Measurements from ENCODE around the gene AP5M1.

Gene AP5M1

GRCh38 chr14:57345106-57345505, 76.3 kb downstream of the AP5M1 start:
- ChIA-PET POLR2A (no interaction called here), CTCF (no interaction called here)
- DNase-seq (ENCODE audit: extremely low spot score): no peak
- TF ChIP-seq SP1 (IDR thresholded peaks at IDR 0.05) (no peak), BHLHE40 (IDR thresholded peaks at IDR 0.05; ENCODE audit: borderline replicate concordance) (no peak), FOXK2 (IDR thresholded peaks at IDR 0.05) (no peak), FOXM1 (IDR thresholded peaks at IDR 0.05; ENCODE audit: borderline replicate concordance) (no peak), ARNT (IDR thresholded peaks at IDR 0.05) (no peak), SUZ12 (IDR thresholded peaks at IDR 0.05) (no peak), NFRKB (IDR thresholded peaks at IDR 0.05) (no peak)
- TF ChIP-seq, protein P1, sequence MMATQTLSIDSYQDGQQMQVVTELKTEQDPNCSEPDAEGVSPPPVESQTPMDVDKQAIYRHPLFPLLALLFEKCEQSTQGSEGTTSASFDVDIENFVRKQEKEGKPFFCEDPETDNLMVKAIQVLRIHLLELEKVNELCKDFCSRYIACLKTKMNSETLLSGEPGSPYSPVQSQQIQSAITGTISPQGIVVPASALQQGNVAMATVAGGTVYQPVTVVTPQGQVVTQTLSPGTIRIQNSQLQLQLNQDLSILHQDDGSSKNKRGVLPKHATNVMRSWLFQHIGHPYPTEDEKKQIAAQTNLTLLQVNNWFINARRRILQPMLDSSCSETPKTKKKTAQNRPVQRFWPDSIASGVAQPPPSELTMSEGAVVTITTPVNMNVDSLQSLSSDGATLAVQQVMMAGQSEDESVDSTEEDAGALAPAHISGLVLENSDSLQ (IDR thresholded peaks at IDR 0.05): no peak

DNA sequence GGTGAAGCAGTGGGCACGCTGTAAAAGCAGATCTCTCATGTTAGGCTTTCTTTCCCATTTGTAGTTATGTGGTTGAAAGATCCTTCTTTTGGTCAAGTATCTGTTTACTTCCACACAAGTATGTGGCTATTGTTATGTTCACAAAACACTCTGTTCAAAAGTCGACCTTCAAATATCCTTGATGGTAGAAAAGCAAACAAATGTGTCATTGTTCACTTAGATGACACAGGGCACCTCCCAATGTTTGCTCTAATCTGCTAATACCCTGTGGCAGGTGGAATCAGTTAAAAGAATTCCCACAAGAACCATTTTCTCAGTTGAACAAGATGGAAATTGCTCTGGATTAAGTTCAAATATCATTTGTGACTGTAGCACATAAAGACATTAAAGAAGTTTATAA, 78.0 kb downstream of the AP5M1 start:
- no peak for DNase-seq (ENCODE audit: extremely low spot score)
- TF ChIP-seq BHLHE40 (IDR thresholded peaks at IDR 0.05; ENCODE audit: borderline replicate concordance): no peak
- TF ChIP-seq TARDBP (IDR thresholded peaks at IDR 0.05): no peak
- TF ChIP-seq, protein P1 (IDR thresholded peaks at IDR 0.05): no peak
- TF ChIP-seq CTBP1 (IDR thresholded peaks at IDR 0.05; ENCODE audit: borderline replicate concordance): no peak
- TF ChIP-seq SP1 (IDR thresholded peaks at IDR 0.05): no peak
- no peak for TF ChIP-seq ZNF384 (IDR thresholded peaks at IDR 0.05)
- no peak for TF ChIP-seq ARNT (IDR thresholded peaks at IDR 0.05)
- TF ChIP-seq NFRKB (IDR thresholded peaks at IDR 0.05): no peak
- TF ChIP-seq LEF1 (IDR thresholded peaks at IDR 0.05; ENCODE audit: borderline replicate concordance): no peak
- no peak for TF ChIP-seq FOXA1 (IDR thresholded peaks at IDR 0.05)
- no peak for TF ChIP-seq FOXK2 (IDR thresholded peaks at IDR 0.05)
- no peak for TF ChIP-seq SUZ12 (IDR thresholded peaks at IDR 0.05)
- no peak for TF ChIP-seq HDGF (IDR thresholded peaks at IDR 0.05; ENCODE audit: borderline replicate concordance)
- no peak for TF ChIP-seq FOXM1 (IDR thresholded peaks at IDR 0.05; ENCODE audit: borderline replicate concordance)
- no peak for TF ChIP-seq L3MBTL2 (conservative IDR thresholded peaks at IDR 0.05)
- no peak for TF ChIP-seq ELF4 (IDR thresholded peaks at IDR 0.05)
- CTCF ChIA-PET: no interaction called here
- POLR2A ChIA-PET: no interaction called here

Data from HEK293T (cell line).